GM21447 (cell line): ENCODE results near the gene ENPP1.
"Not testable (repeated sequence)": the region's sequence is repeated elsewhere in the genome, so short reads cannot be mapped to it uniquely, and the experiment has no call there.

ENCODE experiments used
- ATAC-seq: cut with Tn5 transposase; IDR thresholded peaks from one replicate; pipeline ENCODE4 v1.9.1; 2021; ENCODE audit not compliant: unreplicated experiment

The ENPP1 gene

GRCh38 chr6:131867744-131868143, 59.9 kb downstream of the ENPP1 start:
- no peak for ATAC-seq

GRCh38 chr6:131868836-131869235, 61.0 kb downstream of the ENPP1 start:
- ATAC-seq: no peak

DNA sequence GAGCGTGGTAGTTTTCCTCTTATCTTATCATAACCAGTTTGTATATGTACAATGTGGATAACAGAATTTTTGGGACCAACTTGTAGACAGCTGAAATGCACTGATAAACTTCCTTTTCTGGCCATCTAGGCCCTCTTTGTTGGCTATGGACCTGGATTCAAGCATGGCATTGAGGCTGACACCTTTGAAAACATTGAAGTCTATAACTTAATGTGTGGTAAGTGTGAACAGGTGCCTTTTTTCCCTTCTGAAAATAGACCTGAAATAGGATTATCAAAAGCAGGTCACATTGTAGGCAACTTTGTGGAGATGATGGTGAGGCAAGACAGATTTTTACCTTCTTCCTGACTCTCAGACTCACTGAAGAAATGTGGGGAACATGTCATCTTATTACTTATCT, 67.8 kb downstream of the ENPP1 start:
- no peak for ATAC-seq

GRCh38 chr6:131876545-131876944, 68.7 kb downstream of the ENPP1 start:
- ATAC-seq: no peak

DNA sequence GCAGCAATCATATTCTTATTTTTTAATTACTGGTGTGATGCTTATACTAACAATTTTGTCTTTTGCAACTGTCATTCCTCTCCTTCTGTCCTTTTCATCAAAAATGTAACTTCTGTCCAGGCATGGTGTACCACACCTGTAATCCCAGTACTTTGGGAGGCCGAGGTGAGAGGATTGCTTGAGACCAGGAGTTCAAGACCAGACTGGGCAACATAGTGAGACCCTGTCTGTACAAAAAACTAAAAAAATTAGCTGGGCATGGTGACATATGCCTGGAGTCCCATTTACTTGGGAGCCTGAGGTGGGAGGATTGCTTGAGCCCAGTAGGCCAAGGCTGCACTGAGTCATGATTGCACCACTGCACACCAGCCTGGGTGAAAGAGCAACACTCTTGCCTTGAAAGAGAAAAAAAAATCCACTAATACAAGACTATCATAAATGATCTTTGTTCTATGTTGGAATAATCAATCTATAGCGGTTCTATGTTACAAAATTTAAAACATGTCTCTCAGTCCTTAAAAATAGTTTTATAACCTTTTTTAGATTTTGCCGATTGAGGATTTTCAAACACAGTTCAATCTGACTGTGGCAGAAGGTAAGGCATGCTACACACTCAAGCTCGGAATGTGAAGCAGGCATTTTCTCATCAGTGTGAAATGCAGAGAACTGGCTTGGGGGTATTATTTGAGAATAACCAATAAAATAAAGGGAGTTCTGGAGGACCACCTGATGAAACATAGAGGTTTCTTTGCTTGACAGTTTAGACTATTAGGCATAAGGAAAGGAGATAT, 70.4 kb downstream of the ENPP1 start:
- ATAC-seq: no peak

DNA sequence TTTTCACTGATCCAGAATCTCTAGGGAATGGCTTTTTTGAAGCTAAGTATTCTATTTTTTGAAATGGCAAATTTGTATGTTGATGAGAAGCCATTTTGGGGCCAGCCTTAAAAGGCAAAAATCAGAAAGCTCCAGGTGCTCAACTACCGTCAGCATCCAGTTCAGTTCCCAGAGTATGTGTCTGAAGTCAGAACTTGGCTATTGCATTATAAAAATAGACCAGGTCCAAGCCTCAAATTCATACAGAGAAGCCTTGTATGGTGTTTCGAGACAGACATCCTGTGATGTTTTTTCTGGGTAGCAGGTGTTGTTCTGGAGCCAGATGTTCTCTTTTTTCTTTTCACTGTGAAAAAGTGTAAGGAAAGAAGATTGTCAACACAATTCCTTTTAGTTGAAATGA, 75.2 kb downstream of the ENPP1 start:
- ATAC-seq: no peak

DNA sequence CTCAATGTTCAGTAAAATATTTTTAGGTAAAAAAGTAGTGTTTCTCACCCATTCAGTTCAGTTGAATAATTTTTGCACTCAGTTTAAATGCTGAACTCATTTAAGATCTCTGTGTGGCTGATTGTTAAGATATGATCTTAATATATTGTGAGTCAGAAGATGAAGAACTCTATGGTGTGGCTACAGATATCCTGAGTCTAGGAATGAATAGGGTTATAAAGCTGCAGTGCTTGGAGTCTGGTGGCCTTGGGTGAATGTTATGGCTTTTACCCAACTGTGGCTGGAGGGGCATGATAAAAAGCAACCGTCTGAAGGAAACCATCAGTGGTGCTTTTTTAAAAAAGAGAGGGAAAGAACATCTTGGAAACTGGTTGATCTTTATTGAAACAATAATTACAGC, 77.4 kb downstream of the ENPP1 start:
- ATAC-seq: no peak

DNA sequence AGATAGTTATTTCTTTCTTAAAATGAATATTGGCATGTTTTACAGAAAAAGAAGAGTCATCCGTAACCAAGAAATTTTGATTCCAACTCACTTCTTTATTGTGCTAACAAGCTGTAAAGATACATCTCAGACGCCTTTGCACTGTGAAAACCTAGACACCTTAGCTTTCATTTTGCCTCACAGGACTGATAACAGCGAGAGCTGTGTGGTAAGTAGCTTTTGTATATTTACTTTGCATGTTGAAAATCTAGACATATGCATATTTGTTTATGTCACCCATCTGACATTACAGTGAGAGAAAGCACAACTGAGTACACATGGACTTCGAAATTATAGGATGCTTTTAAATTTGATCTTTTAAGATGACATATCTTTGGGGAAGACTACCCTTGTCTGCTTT, 78.7 kb downstream of the ENPP1 start:
- ATAC-seq: no peak

- ATAC-seq: no peak
These were observed 82.3 kb downstream of the ENPP1 start for GRCh38 chr6:131890091-131890490.

DNA sequence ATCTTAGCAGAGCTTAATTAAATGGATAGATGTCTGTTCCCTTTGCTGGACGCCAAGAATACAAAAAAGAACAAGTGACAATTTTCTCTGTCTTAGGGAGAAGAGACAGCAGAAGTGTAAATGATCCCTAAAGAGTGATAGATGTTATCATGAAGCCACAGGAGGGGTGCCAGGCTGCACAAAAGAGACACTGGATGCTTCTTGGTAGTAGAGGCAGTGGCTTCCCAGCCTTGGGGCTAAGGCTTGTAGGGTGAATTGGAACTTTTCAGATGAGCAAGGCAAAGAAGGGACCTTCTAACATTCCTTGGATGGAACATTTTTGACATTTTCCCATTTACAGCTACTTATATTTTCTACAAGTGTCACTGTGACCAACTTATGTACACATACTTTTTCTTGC, 85.4 kb downstream of the ENPP1 start:
- ATAC-seq: no peak

DNA sequence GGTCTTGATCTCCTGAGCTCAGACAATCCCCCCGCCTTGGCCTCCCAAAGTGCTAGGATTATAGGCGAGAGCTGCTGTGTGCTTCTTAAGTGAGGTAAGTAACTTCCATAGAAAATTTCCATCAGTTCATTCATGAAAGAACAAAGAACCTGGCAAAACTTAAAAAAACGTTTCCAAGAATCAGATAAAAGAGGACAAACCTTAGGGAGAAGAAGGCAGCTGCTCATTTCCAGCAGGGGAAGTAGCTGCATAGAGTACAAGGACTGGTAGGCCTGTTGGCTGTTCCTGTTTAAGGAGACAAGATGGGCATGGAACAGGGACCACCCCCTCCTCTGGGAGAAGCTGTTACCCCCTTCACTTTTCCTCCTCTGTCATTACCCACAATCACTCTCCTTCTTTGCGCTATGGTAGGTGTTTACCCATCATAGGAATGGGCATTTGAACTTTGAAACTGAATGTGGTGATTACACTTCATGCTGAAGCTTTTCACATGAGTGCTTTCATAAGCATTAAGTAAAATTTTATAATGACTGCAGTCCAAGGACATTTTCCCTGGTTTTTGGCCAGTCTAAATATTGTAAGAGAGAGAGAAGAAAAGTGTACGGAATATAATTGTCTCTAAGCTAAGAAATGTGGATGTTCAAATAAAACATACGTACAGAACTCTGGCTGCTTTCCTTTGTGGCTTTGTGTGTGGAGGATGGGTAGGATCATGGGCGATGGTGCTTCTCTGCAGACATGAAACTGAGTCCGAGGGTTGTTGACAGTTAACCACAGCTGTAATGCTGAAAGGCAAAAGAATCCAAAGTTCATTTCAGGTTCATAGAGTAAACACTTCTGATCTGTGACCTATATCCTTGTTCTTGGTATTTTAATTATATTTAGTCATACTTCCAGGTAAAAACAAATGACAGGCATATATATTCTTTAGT, 86.9 kb downstream of the ENPP1 start:
- no peak for ATAC-seq

DNA sequence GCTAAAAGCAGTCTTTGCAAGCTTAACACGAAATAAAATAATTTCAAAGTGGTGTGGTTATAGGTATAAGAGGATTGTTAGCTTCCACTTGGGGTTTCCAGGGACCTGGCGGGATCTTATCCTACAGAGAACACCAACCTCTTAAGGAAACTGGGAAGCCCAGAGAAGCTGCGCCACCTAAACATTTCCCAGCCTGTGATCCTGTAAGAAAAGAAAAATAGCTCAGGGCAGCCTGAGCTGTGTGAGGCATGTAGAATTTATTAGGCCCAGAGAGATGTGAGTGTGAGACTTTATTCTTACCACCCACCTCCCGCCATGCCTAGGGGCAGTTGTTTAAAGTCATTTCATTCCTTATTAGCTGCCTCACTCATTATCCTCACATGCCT, 89.2 kb downstream of the ENPP1 start:
- no peak for ATAC-seq

DNA sequence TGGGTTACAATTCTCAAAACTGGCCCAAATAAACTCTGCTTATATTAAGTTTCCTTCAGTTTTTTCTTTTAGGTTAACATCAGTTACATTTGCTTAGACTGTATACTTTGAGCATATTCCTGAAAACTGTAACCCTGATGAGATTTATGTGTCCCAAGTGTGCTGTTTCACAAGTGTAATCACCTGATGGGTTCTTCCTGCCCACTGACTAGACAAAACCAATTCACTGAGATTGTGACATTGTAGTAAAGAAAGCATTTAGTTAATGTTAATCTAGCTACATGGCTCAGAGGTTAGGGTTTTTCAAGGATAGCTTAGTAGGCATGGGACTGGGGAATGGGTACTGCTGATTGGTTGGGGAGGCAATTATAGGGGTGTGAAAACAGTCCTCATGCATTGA, 89.8 kb downstream of the ENPP1 start:
- ATAC-seq: no peak

DNA sequence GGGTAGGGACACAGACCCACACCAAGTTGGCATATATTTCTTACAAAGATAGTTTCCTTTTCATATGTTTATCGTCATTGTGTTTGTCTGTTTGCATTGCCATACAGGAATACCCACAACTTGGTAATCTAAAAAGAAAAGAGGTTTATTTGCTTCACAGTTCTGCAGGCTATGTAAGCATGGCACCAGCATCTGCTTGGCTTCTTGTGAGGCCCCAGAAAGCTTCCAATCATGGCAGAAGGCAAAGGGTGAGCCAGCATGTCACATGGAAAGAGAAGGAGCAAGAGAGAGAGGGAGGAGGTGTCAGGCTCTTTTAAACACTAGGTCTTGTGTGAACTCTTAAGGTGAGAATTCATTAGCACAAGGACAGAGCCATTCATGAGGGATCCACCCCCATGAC, 90.9 kb downstream of the ENPP1 start:
- no peak for ATAC-seq

DNA sequence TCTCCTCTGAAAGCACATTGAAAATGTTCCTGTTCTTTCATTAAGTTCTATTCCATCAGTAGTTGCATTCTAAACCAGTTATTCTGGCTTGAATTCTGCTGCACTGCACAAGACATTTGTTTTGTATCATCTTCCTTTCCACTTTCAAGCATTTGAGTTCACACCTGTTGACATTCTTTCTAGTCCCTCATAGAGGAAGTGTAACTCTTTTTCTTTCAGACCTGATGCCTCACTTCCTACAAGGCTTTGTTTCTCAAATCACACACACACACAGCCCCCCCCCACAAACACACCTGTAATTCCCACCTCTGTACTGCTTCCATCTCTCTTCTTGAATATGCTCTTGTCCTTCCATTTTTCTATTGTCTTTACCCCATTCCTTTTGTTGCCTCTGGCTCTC, 92.4 kb downstream of the ENPP1 start:
- no peak for ATAC-seq

DNA sequence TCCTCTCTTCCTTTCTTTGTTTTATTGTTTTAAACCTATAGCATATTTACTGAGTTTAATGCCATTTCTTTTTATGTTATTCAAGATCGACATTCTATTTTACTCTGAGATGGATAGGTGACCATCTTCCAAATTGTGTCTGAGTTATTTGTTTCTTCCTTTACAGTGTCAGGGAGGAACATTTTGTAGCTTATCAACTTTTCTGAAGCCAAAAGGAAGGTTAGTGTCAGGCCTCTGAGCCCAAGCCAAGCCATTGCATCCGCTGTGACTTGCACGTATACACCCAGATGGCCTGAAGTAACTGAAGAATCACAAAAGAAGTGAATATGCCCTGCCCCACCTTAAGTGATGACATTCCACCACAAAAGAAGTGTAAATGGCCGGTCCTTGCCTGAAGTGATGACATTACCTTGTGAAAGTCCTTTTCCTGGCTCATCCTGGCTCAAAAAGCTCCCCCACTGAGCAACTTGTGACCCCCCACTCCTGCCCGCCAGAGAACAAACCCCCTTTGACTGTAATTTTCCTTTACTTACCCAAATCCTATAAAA, 93.6 kb downstream of the ENPP1 start:
- ATAC-seq: not testable (repeated sequence)

DNA sequence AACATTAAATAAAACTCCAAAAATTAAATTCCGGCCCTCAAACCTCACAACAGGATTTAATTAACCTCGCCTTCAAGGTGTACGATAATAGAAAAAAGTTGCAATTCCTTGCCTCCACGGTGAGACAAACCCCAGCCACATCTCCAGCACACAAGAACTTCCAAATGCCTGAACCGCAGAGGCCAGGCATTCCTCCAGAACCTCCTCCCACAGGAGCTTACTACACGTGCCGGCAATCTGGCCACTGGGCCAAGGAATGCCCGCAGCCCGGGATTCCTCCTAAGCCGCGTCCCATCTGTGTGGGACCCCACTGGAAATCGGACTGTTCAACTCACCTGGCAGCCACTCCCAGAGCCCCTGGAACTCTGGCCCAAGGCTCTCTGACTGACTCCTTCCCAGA, 95.9 kb downstream of the ENPP1 start:
- ATAC-seq: not testable (repeated sequence)

GRCh38 chr6:131908787-131909186, 101.0 kb downstream of the ENPP1 start:
- ATAC-seq: not testable (repeated sequence)

DNA sequence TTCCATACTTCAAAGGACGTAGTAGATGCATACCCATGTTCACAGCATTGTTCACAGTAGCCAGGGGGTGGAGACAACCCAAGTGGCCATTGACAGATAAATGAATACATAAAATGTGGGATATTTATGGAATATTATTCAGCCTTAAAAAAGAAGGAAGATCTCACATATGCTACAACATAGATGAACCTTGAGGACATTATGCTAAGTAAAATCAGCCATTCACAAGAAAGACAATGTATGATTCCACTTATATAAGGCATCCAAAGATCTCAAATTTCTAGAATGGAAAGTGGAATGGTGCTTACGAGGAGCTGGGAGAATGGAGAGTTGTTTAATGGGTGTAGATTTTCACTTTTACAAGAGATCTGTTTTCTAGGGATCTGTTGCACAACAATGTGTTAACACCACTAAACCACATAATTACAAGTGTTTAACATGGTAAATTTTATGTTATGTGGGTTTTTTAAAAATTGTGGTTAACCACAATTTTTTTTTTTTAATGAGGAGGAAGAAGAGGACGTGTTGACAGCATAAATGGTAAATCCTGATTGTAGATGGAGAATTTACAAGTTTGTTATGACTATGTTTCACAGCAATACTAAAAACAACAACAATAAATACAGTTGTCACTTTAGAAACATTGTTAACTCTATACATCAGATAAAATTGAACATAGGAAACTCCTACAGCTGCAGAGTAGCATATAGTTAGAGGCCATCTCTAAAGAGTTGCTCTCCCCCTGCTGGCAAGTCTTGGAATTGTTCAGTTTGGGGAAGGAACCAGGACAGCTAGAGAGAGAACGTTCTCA, 101.8 kb downstream of the ENPP1 start:
- peak; percentile 97 for ATAC-seq

GRCh38 chr6:131910219-131910589, 102.4 kb downstream of the ENPP1 start:
- ATAC-seq: no peak

DNA sequence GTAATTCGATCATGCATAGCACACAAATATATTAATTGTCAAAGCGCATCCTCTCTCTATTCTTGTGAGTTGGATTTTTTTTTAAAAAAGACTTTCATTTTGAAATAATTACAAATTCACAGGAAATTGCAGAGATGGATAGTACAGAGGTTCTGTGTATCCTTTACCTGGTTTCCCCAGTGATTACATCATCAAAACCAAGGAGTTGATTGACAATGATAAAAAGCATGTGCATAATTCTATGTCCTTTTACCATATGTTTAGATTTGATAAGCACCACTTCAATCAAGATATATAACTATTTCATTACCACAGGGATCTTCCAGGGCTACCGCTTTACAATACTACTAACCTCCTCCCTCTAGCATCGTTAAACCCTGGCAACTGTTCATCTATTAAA, 103.1 kb downstream of the ENPP1 start:
- no peak for ATAC-seq
